HG03442 (cell line): Measurements from ENCODE around the gene MARCHF7.

Source experiments
- ATAC-seq: cut with Tn5 transposase; IDR thresholded peaks from one replicate; pipeline ENCODE4 v1.9.1; 2021; ENCODE audit warnings: mild to moderate bottlenecking, moderate library complexity; ENCODE audit not compliant: unreplicated experiment

The MARCHF7 gene

DNA sequence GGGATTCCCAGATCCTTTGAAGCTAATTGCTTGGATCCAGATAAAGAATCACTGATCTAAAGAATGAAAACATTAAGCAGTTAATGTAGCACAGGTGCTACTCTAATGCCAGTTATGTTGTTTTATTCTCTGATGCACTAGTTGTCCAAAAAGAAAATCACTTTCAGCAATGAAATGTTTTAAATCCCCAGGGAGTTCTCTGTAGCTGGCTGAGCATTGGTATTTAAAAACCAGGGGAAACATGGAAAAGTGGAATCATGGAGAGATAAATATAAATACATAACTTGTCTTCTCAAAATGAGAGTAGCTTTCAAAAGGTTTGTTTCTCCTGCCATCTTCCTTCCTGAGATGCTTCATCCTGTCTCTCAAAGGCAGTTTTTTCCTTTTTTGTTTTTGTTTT is 48.0 kb downstream of the MARCHF7 start:
- ATAC-seq: no peak

DNA sequence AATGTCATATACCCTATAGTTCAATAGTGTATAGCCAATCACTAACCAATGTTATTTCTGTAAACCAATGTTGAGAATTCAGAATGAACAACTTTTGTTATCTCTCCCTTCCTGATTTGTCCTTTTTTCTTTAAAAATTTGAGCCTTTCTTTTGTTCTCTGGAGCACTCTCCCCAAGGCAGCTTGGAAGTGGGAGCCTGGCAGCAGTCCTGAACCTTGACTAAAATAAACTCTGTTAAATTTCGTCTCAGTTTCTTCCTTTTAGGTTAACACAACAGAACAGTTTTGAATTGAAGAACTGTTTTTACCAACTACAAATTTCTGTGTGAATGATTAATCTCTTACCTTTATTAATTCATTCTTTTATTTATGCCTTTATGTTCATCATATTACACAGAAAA is 49.8 kb downstream of the MARCHF7 start:
- ATAC-seq: no peak
